HepG2 (cell line): ENCODE data around the gene PPP1R9A. TPM values are rescaled to one million over a fixed set of nuclear protein-coding genes. Genes with fewer than 3 reads are reported as not detected.
A peak's percentile ranks its signal among the peaks of the same experiment; 100 is the strongest.

ENCODE experiments used
- ATAC-seq: fragments of 200-7000 bp; cut with Tn5 transposase; 3 replicates; pipeline ENCODE4 v1.9.1; 2020; ENCODE audit warnings: mild to moderate bottlenecking, moderate library complexity
- BruUV-seq: library from RNA; stranded (reverse); fragments of 400-500 nt; replicated peaks from 2 replicates; lab custom pipeline; 2021; lab: Mats Ljungman, UMichigan
- CTCF ChIA-PET: fragments of 300-600 bp; formaldehyde crosslinking; extraction: SDS; loops from one replicate; lab custom pipeline; 2021; ENCODE audit warnings: low total read pairs, inconsistent platforms, low intra/inter-chr PET ratio; lab: Yijun Ruan, JAX
- POLR2A ChIA-PET: fragments of 350-600 bp; sonication (Branson Sonifier 250); formaldehyde crosslinking; loops from one replicate; lab custom pipeline; 2020; ENCODE audit warnings: antibody characterized with exemption, inconsistent platforms; lab: Yijun Ruan, JAX
- DNase-seq: peaks from one replicate; pipeline ENCODE4 v3.0.0-alpha.2; 2015; ENCODE audit warnings: low spot score
- FAIRE-seq: peaks from 3 replicates; lab custom pipeline; 2011; peaks lifted over from hg19 to GRCh38; lab: Jason Lieb, UNC
- H2AFZ ChIP-seq: one replicate; pipeline ENCODE4 v1.6.1; 2011; ENCODE audit warnings: low read length, inconsistent platforms
- H3K27ac ChIP-seq: fragments of 300-600 bp; 3 replicates; pipeline ENCODE4 v1.8.0; 2011; ENCODE audit warnings: mixed run types, mild to moderate bottlenecking, mixed read lengths, low read length, inconsistent platforms; ENCODE audit not compliant: insufficient read depth; ENCODE audit errors: extremely low read length
- H3K27me3 ChIP-seq, 2 experiments: fragments of 200-600 bp in 1 of 2; 2 replicates in 1 of 2; 3 replicates in 1 of 2; pipeline versions ENCODE4 v1.6.0 to v1.8.0; 2011; ENCODE audit warnings: low read length in 2 of 2, mild to moderate bottlenecking in 2 of 2, moderate library complexity in 2 of 2, inconsistent platforms in 1 of 2; ENCODE audit not compliant: insufficient read depth in 2 of 2, control insufficient read depth in 1 of 2
- H3K36me3 ChIP-seq, 2 experiments: fragments of 200-600 bp in 1 of 2; replicated peaks in 1 of 2; 2 replicates in 1 of 2; 3 replicates in 1 of 2; pipeline versions ENCODE4 v1.5.1 to v1.8.0; 2011; ENCODE audit warnings: low read length in 2 of 2, inconsistent platforms in 1 of 2; ENCODE audit not compliant: insufficient read depth in 2 of 2, control insufficient read depth in 1 of 2
- H3K4me1 ChIP-seq: 2 replicates; pipeline ENCODE4 v1.5.1; 2012; ENCODE audit warnings: low read length, inconsistent platforms; ENCODE audit not compliant: insufficient read depth
- H3K4me2 ChIP-seq: 2 replicates; pipeline ENCODE4 v1.6.0; 2011; ENCODE audit warnings: low read depth, low read length, inconsistent platforms
- H3K4me3 ChIP-seq, 3 experiments: fragments of 200-600 bp in 1 of 3; sonication (generic), shearing (Covaris generic) in 1 of 3; replicated peaks in 1 of 3; 2 replicates each; pipeline ENCODE4 v1.5.1; 2011 to 2016; ENCODE audit warnings: low read length in 3 of 3, inconsistent platforms in 2 of 3, low read depth in 2 of 3, mild to moderate bottlenecking in 2 of 3, control low read depth in 1 of 3, mixed read lengths in 1 of 3; ENCODE audit not compliant: insufficient read depth in 1 of 3
- H3K79me2 ChIP-seq: one replicate; pipeline ENCODE4 v1.6.1; 2011; ENCODE audit warnings: low read length, inconsistent platforms; ENCODE audit not compliant: insufficient read depth
- H3K9ac ChIP-seq: 2 replicates; pipeline ENCODE4 v1.6.0; 2011; ENCODE audit warnings: mild to moderate bottlenecking, low read depth, low read length, inconsistent platforms; ENCODE audit not compliant: insufficient read depth
- H3K9me3 ChIP-seq: 2 replicates; pipeline ENCODE4 v1.5.1; 2012; ENCODE audit warnings: mild to moderate bottlenecking, low read length
- H4K20me1 ChIP-seq: 2 replicates; pipeline ENCODE4 v1.6.0; 2011; ENCODE audit warnings: inconsistent platforms, mild to moderate bottlenecking, low read length, moderate library complexity; ENCODE audit not compliant: insufficient read depth
- BCL6 ChIP-seq: IDR thresholded peaks from 2 replicates; pipeline ENCODE4 v1.6.1; 2016; ENCODE audit warnings: missing genetic modification reagents, missing compliant biosample characterization
- DMAP1 ChIP-seq: IDR thresholded peaks from 2 replicates; pipeline ENCODE4 v1.6.1; 2016
- HNF1A ChIP-seq, 2 experiments: sonication (generic) in 1 of 2; formaldehyde crosslinking in 1 of 2; IDR thresholded peaks; 2 replicates each; pipeline versions ENCODE4 v1.4.0 to v1.6.1; 2016 to 2020; ENCODE audit warnings: borderline replicate concordance in 1 of 2, low read depth in 1 of 2, mild to moderate bottlenecking in 1 of 2, missing genetic modification reagents in 1 of 2
- KLF13 ChIP-seq: sonication (generic); formaldehyde crosslinking; IDR thresholded peaks from 2 replicates; pipeline ENCODE4 v1.4.0; 2020; ENCODE audit warnings: mild to moderate bottlenecking, missing genetic modification reagents
- KMT2A ChIP-seq: sonication (generic); formaldehyde crosslinking; IDR thresholded peaks from 2 replicates; pipeline ENCODE4 v1.4.0; 2020; ENCODE audit warnings: missing genetic modification reagents
- MBD4 ChIP-seq: IDR thresholded peaks from 2 replicates; pipeline ENCODE4 v1.6.1; 2012; ENCODE audit warnings: low read length, inconsistent platforms, borderline replicate concordance
- RXRB ChIP-seq: IDR thresholded peaks from 2 replicates; pipeline ENCODE4 v1.6.1; 2016; ENCODE audit warnings: borderline replicate concordance, missing genetic modification reagents, missing compliant biosample characterization
- SIX4 ChIP-seq: sonication (generic); formaldehyde crosslinking; IDR thresholded peaks from 2 replicates; pipeline ENCODE4 v1.4.0; 2020; ENCODE audit warnings: missing genetic modification reagents
- SNAPC2 ChIP-seq: sonication (generic); formaldehyde crosslinking; IDR thresholded peaks from 2 replicates; pipeline ENCODE4 v1.8.1; 2022; ENCODE audit warnings: mild to moderate bottlenecking, missing genetic modification reagents
- SOX6 ChIP-seq, 2 experiments: fragments of 450-650 bp in 1 of 2; sonication (generic) in 1 of 2; formaldehyde crosslinking in 1 of 2; IDR thresholded peaks; 2 replicates each; pipeline versions ENCODE4 v1.4.0 to v1.6.1; 2017 to 2020; ENCODE audit warnings: antibody characterized with exemption in 1 of 2, mild to moderate bottlenecking in 1 of 2, missing genetic modification reagents in 1 of 2
- ZNF180 ChIP-seq: sonication (generic); formaldehyde crosslinking; IDR thresholded peaks from 2 replicates; pipeline ENCODE4 v1.4.0; 2020; ENCODE audit warnings: low read depth, missing genetic modification reagents, borderline replicate concordance
- ZNF484 ChIP-seq: sonication (generic); formaldehyde crosslinking; IDR thresholded peaks from 2 replicates; pipeline ENCODE4 v1.5.1; 2020; ENCODE audit warnings: mild to moderate bottlenecking, low read depth, missing genetic modification reagents, borderline replicate concordance
- ZNF543 ChIP-seq: sonication (generic); formaldehyde crosslinking; IDR thresholded peaks from 2 replicates; pipeline ENCODE4 v1.4.0; 2020; ENCODE audit warnings: mild to moderate bottlenecking, missing genetic modification reagents
- ZNF660 ChIP-seq: sonication (generic); formaldehyde crosslinking; IDR thresholded peaks from 2 replicates; pipeline ENCODE4 v1.5.1; 2020; ENCODE audit warnings: mild to moderate bottlenecking, low read depth, missing genetic modification reagents, borderline replicate concordance
- WGBS: methylation state at CpG from one replicate; pipeline ENCODE4 v1.1.6; 2017; ENCODE audit warnings: low lambda C conversion rate; 5-methylcytosine and 5-hydroxymethylcytosine counted together
- in situ Hi-C: cut with HindIII; loops from 2 replicates; pipeline ENCODE4 v1.10.0; 2017; ENCODE audit warnings: low pct_unique_long_range_greater_than_20kb; ENCODE audit not compliant: extremely low pct_ligation_motif_present
- intact Hi-C: fragments of 100-400 bp; cut with micrococcal nuclease; formaldehyde crosslinking; loops from one replicate; pipeline ENCODE4 v1.10.0; 2022; ENCODE audit not compliant: unreplicated experiment
- polyA plus RNA-seq, 8 experiments: library from polyadenylated mRNA; depleted of rRNA in 3 of 8; stranded (reverse) in 7 of 8; unstranded in 1 of 8; fragments of >200 nt; fragmentation: Illumina TruSeq in 4 of 8; extraction: Trizol in 4 of 8; gene quantifications; 2 replicates each; pipeline versions ENCODE4 v1.2.1 to v1.2.3, GENCODE V29; 2011 to 2016; ENCODE audit warnings: low read depth in 4 of 8, missing spikeins in 1 of 8, mixed read lengths in 1 of 8; ENCODE audit not compliant: insufficient read depth in 1 of 8
- total RNA-seq, 5 experiments: library from RNA; depleted of rRNA; stranded (reverse); fragments of >200 nt; fragmentation: Illumina TruSeq; extraction: Trizol; gene quantifications; 2 replicates each; pipeline ENCODE4 v1.2.3, GENCODE V29; 2016; ENCODE audit warnings: low read depth in 1 of 5

The PPP1R9A gene
- total and polyA plus RNA-seq, 2 of the 13 experiments (the other 11 are each of a cell fraction or from before 2014, with no cell fraction given): 11.4 to 31.9 TPM

- TF ChIP-seq ZNF484 (CRISPR knock-in tag) (no peak), RXRB (CRISPR knock-in tag) (peak; percentile 37), SIX4 (CRISPR knock-in tag) (peak; percentile 43; the same call in 1 of the 2 replicates), ZNF543 (CRISPR knock-in tag) (no peak), ZNF660 (CRISPR knock-in tag) (no peak), DMAP1 (CRISPR knock-in tag) (0 out of 2 replicates have a peak, but pooled peaks have one; percentile 42), ZNF180 (CRISPR knock-in tag) (no peak), SOX6 (IDR thresholded peaks at IDR 0.05) (no peak), SOX6 (CRISPR knock-in tag; IDR thresholded peaks at IDR 0.05) (peak; percentile 87), KLF13 (CRISPR knock-in tag) (no peak), SNAPC2 (CRISPR knock-in tag) (no peak), KMT2A (CRISPR knock-in tag) (no peak), MBD4 (peak; percentile 43; the same call in 1 of the 2 replicates)
- TF ChIP-seq, all 625 proteins: peak for 89
These were observed 73.2 kb downstream of the PPP1R9A start (continued) for GRCh38 chr7:94980418-94981142.

- peak overlapping the region; percentile 26 for H3K4me2 ChIP-seq
- H3K4me1 ChIP-seq: peaks cover 45% of the 10 kb centered on the region
- ATAC-seq (no peak), FAIRE-seq (no peak), DNase-seq (peak; percentile 32)
- H3K4me3 ChIP-seq: no peak overlapping the region
- CTCF ChIA-PET: no interaction called here
- no peaks in the 10 kb centered on the region for H4K20me1 ChIP-seq
- H3K27me3 ChIP-seq: no peaks in the 10 kb centered on the region
- POLR2A ChIA-PET: no interaction called here
- H3K9me3 ChIP-seq: no peaks in the 10 kb centered on the region
- H3K9ac ChIP-seq: no peak overlapping the region
- intact Hi-C loops: no loop called here
- in situ Hi-C loops: no loop called here
- peaks cover 27% of the 10 kb centered on the region for H3K79me2 ChIP-seq
- H3K27ac ChIP-seq: no peak overlapping the region
- no peak overlapping the region for H2AFZ ChIP-seq
- BruUV-seq: no TSS peak
- no peaks in the 10 kb centered on the region for H3K36me3 ChIP-seq
- 73% methylated on average over 1 of the region's 1 CpG for WGBS
- TF ChIP-seq BCL6 (CRISPR knock-in tag) (peak; percentile 33; the same call in 1 of the 2 replicates), HNF1A (IDR thresholded peaks at IDR 0.05; ENCODE audit: low read depth) (0 out of 2 replicates have a peak, but pooled peaks have one; percentile 23), HNF1A (CRISPR knock-in tag; IDR thresholded peaks at IDR 0.05; ENCODE audit: borderline replicate concordance) (no peak)
These were observed 88.5 kb downstream of the PPP1R9A start for GRCh38 chr7:94995921-94996320.
